SU-DHL-6 (cell line): Measurements from ENCODE around the gene IL17REL.

Experiments used
- CTCF ChIP-seq: fragments of 200-600 bp; sonication (generic); IDR thresholded peaks from one replicate; pipeline ENCODE4 v1.5.1; 2017; ENCODE audit warnings: antibody characterized with exemption, mild to moderate bottlenecking, low read length, moderate library complexity; ENCODE audit not compliant: insufficient read depth, poor library complexity, severe bottlenecking
- EZH2phosphoT487 ChIP-seq: fragments of 200-600 bp; sonication (generic), shearing (Covaris generic); conservative IDR thresholded peaks from 2 replicates; pipeline ENCODE4 v1.6.1; 2018; ENCODE audit warnings: mild to moderate bottlenecking, antibody characterized with exemption, low read length, moderate library complexity, mixed read lengths

DNA sequence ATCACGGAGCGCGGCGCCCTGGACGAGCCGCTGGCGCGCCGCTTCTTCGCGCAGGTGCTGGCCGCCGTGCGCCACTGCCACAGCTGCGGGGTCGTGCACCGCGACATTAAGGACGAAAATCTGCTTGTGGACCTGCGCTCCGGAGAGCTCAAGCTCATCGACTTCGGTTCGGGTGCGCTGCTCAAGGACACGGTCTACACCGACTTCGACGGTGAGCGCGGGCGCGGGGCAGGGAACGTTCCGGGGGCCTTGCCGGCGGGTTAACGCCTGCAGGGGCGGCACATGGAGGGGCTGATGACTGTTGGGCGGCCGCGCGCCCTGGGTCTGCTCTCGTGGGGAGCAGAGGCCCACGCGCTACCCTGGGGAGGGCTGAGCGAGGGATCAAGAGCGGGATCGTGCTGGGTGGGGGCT lies 51.0 kb downstream of the IL17REL start:
- TF ChIP-seq CTCF (no peak), EZH2phosphoT487 (no peak)
